ENCODE results near the gene GABBR2. TPM values are rescaled to one million over a fixed set of nuclear protein-coding genes. Genes with fewer than 3 reads are reported as not detected.
"Not testable (repeated sequence)": the region's sequence is repeated elsewhere in the genome, so short reads cannot be mapped to it uniquely, and the experiment has no call there.

Gene GABBR2
- total and polyA plus RNA-seq, 2 donors, result 0.14 TPM

DNA sequence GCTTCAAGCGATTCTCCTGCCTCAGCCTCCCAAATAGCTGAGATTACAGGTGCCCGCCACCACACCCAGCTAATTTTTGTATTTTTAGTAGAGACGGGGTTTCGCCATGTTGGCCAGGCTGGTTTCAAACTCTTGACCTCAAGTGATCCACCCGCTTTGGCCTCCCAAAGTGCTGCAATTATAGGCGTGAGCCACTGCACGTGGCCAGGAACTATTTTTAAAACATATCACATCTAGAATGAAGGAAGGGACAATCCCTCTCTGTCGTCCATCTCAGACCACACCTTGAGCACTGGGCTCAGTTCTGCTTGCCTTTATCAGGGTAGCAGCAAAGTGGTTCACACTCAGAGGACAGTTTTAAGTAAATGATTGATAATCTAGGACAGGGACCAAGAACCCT lies 207.5 kb downstream of the GABBR2 start:
- 92% methylated on average over 8 of the region's 8 CpGs for WGBS
- H3K4me3 ChIP-seq (ENCODE audit: low read length in 2 of 2); DNase-seq (ENCODE audit: low read depth in 6 of 9, low spot score in 9 of 9); H3K27me3 ChIP-seq (ENCODE audit: control insufficient read depth in 2 of 2, insufficient read depth in 1 of 2, low read length in 1 of 2); H3K9me3 ChIP-seq (ENCODE audit: control insufficient read depth in 2 of 2, insufficient read depth in 1 of 2, low read length in 1 of 2); H3K27ac ChIP-seq (ENCODE audit: low read depth in 1 of 2, low read length in 1 of 2); H3K4me1 ChIP-seq (ENCODE audit: control insufficient read depth in 2 of 2, insufficient read depth in 2 of 2, low read length in 2 of 2); H3K36me3 ChIP-seq (ENCODE audit: control insufficient read depth in 2 of 2, insufficient read depth in 2 of 2, low read length in 1 of 2): not testable (repeated sequence)

GRCh38 chr9:98500337-98500919 lies 208.3 kb downstream of the GABBR2 start:
- Histone ChIP-seq H3K4me1 (ENCODE audit: control insufficient read depth in 2 of 2, insufficient read depth in 2 of 2, low read length in 2 of 2) (no peaks in the 10 kb centered on the region), H3K36me3 (ENCODE audit: control insufficient read depth in 2 of 2, insufficient read depth in 2 of 2, low read length in 1 of 2) (no peaks in the 10 kb centered on the region), H3K27ac (ENCODE audit: low read depth in 1 of 2, low read length in 1 of 2) (no peak overlapping the region), H3K9me3 (ENCODE audit: control insufficient read depth in 2 of 2, insufficient read depth in 1 of 2, low read length in 1 of 2) (no peaks in the 10 kb centered on the region), H3K4me3 (ENCODE audit: low read length in 2 of 2) (no peak overlapping the region), H3K27me3 (ENCODE audit: control insufficient read depth in 2 of 2, insufficient read depth in 1 of 2, low read length in 1 of 2) (peaks cover 0 to 2% of the 10 kb centered on the region in 2 donors)
- WGBS, result 91% methylated on average over 7 of the region's 7 CpGs
- DNase-seq (ENCODE audit: low read depth in 6 of 9, low spot score in 9 of 9), result no peak

DNA sequence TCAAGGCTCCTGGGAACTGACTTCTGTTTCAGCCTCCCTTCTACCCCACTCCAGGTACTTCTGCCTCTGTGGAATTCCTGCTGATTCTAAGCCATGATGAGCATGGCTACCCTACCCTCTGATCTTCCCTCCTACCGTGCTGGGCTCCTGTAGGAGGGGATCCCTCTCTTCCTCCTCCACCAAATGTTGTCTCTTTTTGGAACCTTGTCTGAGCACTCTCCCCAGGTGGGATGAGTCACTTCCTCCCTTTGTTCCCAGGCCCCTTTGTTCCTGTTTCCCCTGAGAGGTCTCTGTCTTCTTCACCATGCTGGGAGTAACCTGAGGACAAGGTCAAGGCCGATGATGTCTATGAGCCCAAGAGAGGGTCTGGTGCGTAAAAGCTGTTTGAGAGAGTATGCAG lies 213.2 kb downstream of the GABBR2 start:
- 83% methylated on average over 3 of the region's 3 CpGs for WGBS
- DNase-seq (ENCODE audit: low read depth in 6 of 9, low spot score in 9 of 9), result no peak
- Histone ChIP-seq H3K9me3 (ENCODE audit: control insufficient read depth in 2 of 2, insufficient read depth in 1 of 2, low read length in 1 of 2) (no peaks in the 10 kb centered on the region), H3K36me3 (ENCODE audit: control insufficient read depth in 2 of 2, insufficient read depth in 2 of 2, low read length in 1 of 2) (no peaks in the 10 kb centered on the region), H3K4me1 (ENCODE audit: control insufficient read depth in 2 of 2, insufficient read depth in 2 of 2, low read length in 2 of 2) (no peaks in the 10 kb centered on the region), H3K27me3 (ENCODE audit: control insufficient read depth in 2 of 2, insufficient read depth in 1 of 2, low read length in 1 of 2) (peaks cover 0 to 2% of the 10 kb centered on the region in 2 donors), H3K4me3 (ENCODE audit: low read length in 2 of 2) (no peak overlapping the region), H3K27ac (ENCODE audit: low read depth in 1 of 2, low read length in 1 of 2) (no peak overlapping the region)

- whole genome bisulfite sequencing, result 67% methylated on average over 2 of the region's 2 CpGs
- H3K27me3 ChIP-seq (ENCODE audit: control insufficient read depth in 2 of 2, insufficient read depth in 1 of 2, low read length in 1 of 2), result peaks cover 0 to 2% of the 10 kb centered on the region in 2 donors
- H3K4me3 ChIP-seq (ENCODE audit: low read length in 2 of 2), result no peak overlapping the region
- H3K9me3 ChIP-seq (ENCODE audit: control insufficient read depth in 2 of 2, insufficient read depth in 1 of 2, low read length in 1 of 2), result no peaks in the 10 kb centered on the region
- no peaks in the 10 kb centered on the region for H3K4me1 ChIP-seq (ENCODE audit: control insufficient read depth in 2 of 2, insufficient read depth in 2 of 2, low read length in 2 of 2)
- no peak for DNase-seq (ENCODE audit: low read depth in 6 of 9, low spot score in 9 of 9)
- H3K36me3 ChIP-seq (ENCODE audit: control insufficient read depth in 2 of 2, insufficient read depth in 2 of 2, low read length in 1 of 2), result no peaks in the 10 kb centered on the region
- H3K27ac ChIP-seq (ENCODE audit: low read depth in 1 of 2, low read length in 1 of 2), result no peak overlapping the region
Measured at GRCh38 chr9:98494852-98495251, 213.9 kb downstream of the GABBR2 start.

DNA sequence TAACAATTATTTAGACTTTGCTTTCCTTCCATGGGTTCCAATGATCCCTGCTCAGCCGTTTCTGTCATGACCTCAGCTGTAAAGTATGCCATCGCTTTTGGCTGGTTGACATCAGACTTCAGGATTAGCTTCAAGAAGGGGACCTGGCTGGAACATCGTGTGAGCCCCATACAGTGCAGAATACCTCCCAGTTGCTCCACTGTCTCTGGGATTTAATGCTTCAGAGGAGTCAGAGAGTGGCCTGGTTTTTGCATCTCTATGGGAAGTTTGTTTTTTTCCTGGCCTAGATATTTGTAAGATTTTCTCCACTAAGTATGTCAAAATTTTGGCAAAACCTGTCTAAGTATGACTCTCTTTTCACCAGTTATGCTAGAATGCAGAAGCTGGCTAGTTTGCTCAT lies 216.9 kb downstream of the GABBR2 start:
- no peaks in the 10 kb centered on the region for H3K9me3 ChIP-seq (ENCODE audit: control insufficient read depth in 2 of 2, insufficient read depth in 1 of 2, low read length in 1 of 2)
- DNase-seq (ENCODE audit: low read depth in 6 of 9, low spot score in 9 of 9), result no peak
- H3K4me1 ChIP-seq (ENCODE audit: control insufficient read depth in 2 of 2, insufficient read depth in 2 of 2, low read length in 2 of 2), result no peaks in the 10 kb centered on the region
- H3K27ac ChIP-seq (ENCODE audit: low read depth in 1 of 2, low read length in 1 of 2), result no peak overlapping the region
- no peak overlapping the region for H3K4me3 ChIP-seq (ENCODE audit: low read length in 2 of 2)
- peaks cover 0 to 2% of the 10 kb centered on the region in 2 donors for H3K27me3 ChIP-seq (ENCODE audit: control insufficient read depth in 2 of 2, insufficient read depth in 1 of 2, low read length in 1 of 2)
- WGBS, result 90% methylated on average over 3 of the region's 3 CpGs
- H3K36me3 ChIP-seq (ENCODE audit: control insufficient read depth in 2 of 2, insufficient read depth in 2 of 2, low read length in 1 of 2), result no peaks in the 10 kb centered on the region

GRCh38 chr9:98491231-98491651 lies 217.5 kb downstream of the GABBR2 start:
- Histone ChIP-seq H3K4me1 (ENCODE audit: control insufficient read depth in 2 of 2, insufficient read depth in 2 of 2, low read length in 2 of 2) (no peaks in the 10 kb centered on the region), H3K9me3 (ENCODE audit: control insufficient read depth in 2 of 2, insufficient read depth in 1 of 2, low read length in 1 of 2) (no peaks in the 10 kb centered on the region), H3K4me3 (ENCODE audit: low read length in 2 of 2) (no peak overlapping the region), H3K27ac (ENCODE audit: low read depth in 1 of 2, low read length in 1 of 2) (no peak overlapping the region), H3K27me3 (ENCODE audit: control insufficient read depth in 2 of 2, insufficient read depth in 1 of 2, low read length in 1 of 2) (peaks cover 0 to 2% of the 10 kb centered on the region in 2 donors), H3K36me3 (ENCODE audit: control insufficient read depth in 2 of 2, insufficient read depth in 2 of 2, low read length in 1 of 2) (no peaks in the 10 kb centered on the region)
- WGBS, result 87% methylated on average over 3 of the region's 3 CpGs
- no peak for DNase-seq (ENCODE audit: low read depth in 6 of 9, low spot score in 9 of 9)

GRCh38 chr9:98488571-98489312 lies 220.0 kb downstream of the GABBR2 start:
- Histone ChIP-seq H3K27me3 (ENCODE audit: control insufficient read depth in 2 of 2, insufficient read depth in 1 of 2, low read length in 1 of 2) (peaks cover 0 to 2% of the 10 kb centered on the region in 2 donors), H3K9me3 (ENCODE audit: control insufficient read depth in 2 of 2, insufficient read depth in 1 of 2, low read length in 1 of 2) (peaks cover 0 to 6% of the 10 kb centered on the region in 2 donors), H3K4me1 (ENCODE audit: control insufficient read depth in 2 of 2, insufficient read depth in 2 of 2, low read length in 2 of 2) (no peaks in the 10 kb centered on the region), H3K36me3 (ENCODE audit: control insufficient read depth in 2 of 2, insufficient read depth in 2 of 2, low read length in 1 of 2) (no peaks in the 10 kb centered on the region), H3K27ac (ENCODE audit: low read depth in 1 of 2, low read length in 1 of 2) (no peak overlapping the region), H3K4me3 (ENCODE audit: low read length in 2 of 2) (no peak overlapping the region)
- no peak for DNase-seq (ENCODE audit: low read depth in 6 of 9, low spot score in 9 of 9)
- 96% methylated on average over 8 of the region's 8 CpGs for WGBS

- no peak overlapping the region for H3K27ac ChIP-seq (ENCODE audit: low read depth in 1 of 2, low read length in 1 of 2)
- peaks cover 0 to 6% of the 10 kb centered on the region in 2 donors for H3K9me3 ChIP-seq (ENCODE audit: control insufficient read depth in 2 of 2, insufficient read depth in 1 of 2, low read length in 1 of 2)
- no peak overlapping the region for H3K4me3 ChIP-seq (ENCODE audit: low read length in 2 of 2)
- no peaks in the 10 kb centered on the region for H3K36me3 ChIP-seq (ENCODE audit: control insufficient read depth in 2 of 2, insufficient read depth in 2 of 2, low read length in 1 of 2)
- no peaks in the 10 kb centered on the region for H3K4me1 ChIP-seq (ENCODE audit: control insufficient read depth in 2 of 2, insufficient read depth in 2 of 2, low read length in 2 of 2)
- no peak for DNase-seq (ENCODE audit: low read depth in 6 of 9, low spot score in 9 of 9)
- 94% methylated on average over 4 of the region's 4 CpGs for WGBS
- H3K27me3 ChIP-seq (ENCODE audit: control insufficient read depth in 2 of 2, insufficient read depth in 1 of 2, low read length in 1 of 2), result no peaks in the 10 kb centered on the region
Measured at GRCh38 chr9:98485706-98486105, 223.0 kb downstream of the GABBR2 start.

- Histone ChIP-seq H3K9me3 (ENCODE audit: control insufficient read depth in 2 of 2, insufficient read depth in 1 of 2, low read length in 1 of 2) (peaks cover 0 to 6% of the 10 kb centered on the region in 2 donors), H3K36me3 (ENCODE audit: control insufficient read depth in 2 of 2, insufficient read depth in 2 of 2, low read length in 1 of 2) (no peaks in the 10 kb centered on the region), H3K4me1 (ENCODE audit: control insufficient read depth in 2 of 2, insufficient read depth in 2 of 2, low read length in 2 of 2) (no peaks in the 10 kb centered on the region), H3K4me3 (ENCODE audit: low read length in 2 of 2) (no peak overlapping the region), H3K27me3 (ENCODE audit: control insufficient read depth in 2 of 2, insufficient read depth in 1 of 2, low read length in 1 of 2) (no peaks in the 10 kb centered on the region), H3K27ac (ENCODE audit: low read depth in 1 of 2, low read length in 1 of 2) (no peak overlapping the region)
- WGBS, result 57% methylated on average over 5 of the region's 5 CpGs
- no peak for DNase-seq (ENCODE audit: low read depth in 6 of 9, low spot score in 9 of 9)
Measured at GRCh38 chr9:98484162-98484561, 224.6 kb downstream of the GABBR2 start.
